Brain microvascular endothelial cell (primary cell): ENCODE measurements around the gene DOCK1.

ENCODE experiments used
- DNase-seq: peaks from one replicate; pipeline ENCODE4 v3.0.0-alpha.2; 2020
- H3K27ac ChIP-seq: fragments of 250-450 bp; sonication (Bioruptor Pico); 2 replicates; pipeline ENCODE4 v1.5.1; 2020; ENCODE audit warnings: mild to moderate bottlenecking, moderate library complexity
- H3K27me3 ChIP-seq: fragments of 250-450 bp; sonication (Bioruptor Pico); replicated peaks from 2 replicates; pipeline ENCODE4 v1.5.1; 2020; ENCODE audit warnings: mild to moderate bottlenecking
- H3K36me3 ChIP-seq: fragments of 250-450 bp; sonication (Bioruptor Pico); replicated peaks from 2 replicates; pipeline ENCODE4 v1.5.1; 2020; ENCODE audit warnings: mild to moderate bottlenecking
- H3K4me3 ChIP-seq: 2 replicates; pipeline ENCODE4 v1.5.1; 2011; ENCODE audit warnings: low read depth, mild to moderate bottlenecking, control low read depth, low read length, moderate library complexity
- CTCF ChIP-seq: IDR thresholded peaks from 2 replicates; pipeline ENCODE4 v1.5.1; 2011; ENCODE audit warnings: low read depth, mild to moderate bottlenecking, moderate library complexity, low read length, control low read depth, inconsistent platforms; ENCODE audit errors: missing control alignments
- in situ Hi-C: cut with HindIII; loops from 2 replicates; pipeline ENCODE4 v1.10.0; 2017; ENCODE audit warnings: low sequenced_read_pairs, low pct_ligation_motif_present

Gene DOCK1

GRCh38 chr10:127459918-127460317 lies 554.7 kb downstream of the DOCK1 start:
- TF ChIP-seq CTCF: no peak
- H3K27ac ChIP-seq: no peak overlapping the region
- in situ Hi-C loops: no loop called here
- H3K4me3 ChIP-seq: no peak overlapping the region
- H3K27me3 ChIP-seq: no peaks in the 10 kb centered on the region
- no peaks in the 10 kb centered on the region for H3K36me3 ChIP-seq
- DNase-seq: no peak

- no peak for TF ChIP-seq CTCF
- H3K27ac ChIP-seq: no peak overlapping the region
- no peaks in the 10 kb centered on the region for H3K36me3 ChIP-seq
- in situ Hi-C loops: no loop called here
- H3K4me3 ChIP-seq: no peak overlapping the region
- DNase-seq: no peak
- H3K27me3 ChIP-seq: no peaks in the 10 kb centered on the region
These were observed 557.5 kb downstream of the DOCK1 start for GRCh38 chr10:127462643-127463295.

- Histone ChIP-seq H3K27me3 (no peaks in the 10 kb centered on the region), H3K4me3 (no peak overlapping the region), H3K36me3 (no peaks in the 10 kb centered on the region), H3K27ac (no peak overlapping the region)
- no peak for TF ChIP-seq CTCF
- no peak for DNase-seq
- in situ Hi-C loops: no loop called here
These were observed 558.3 kb downstream of the DOCK1 start for GRCh38 chr10:127463548-127463947.

GRCh38 chr10:127464561-127464960 lies 559.3 kb downstream of the DOCK1 start:
- no peak for TF ChIP-seq CTCF

GRCh38 chr10:127467811-127468210 lies 562.6 kb downstream of the DOCK1 start:
- Histone ChIP-seq H3K36me3 (no peaks in the 10 kb centered on the region), H3K4me3 (no peak overlapping the region), H3K27me3 (no peaks in the 10 kb centered on the region), H3K27ac (no peak overlapping the region)
- no peak for TF ChIP-seq CTCF
- DNase-seq: no peak
- in situ Hi-C loops: no loop called here

More at GRCh38 chr10:127464561-127464960, 559.3 kb downstream of the DOCK1 start:
- DNase-seq: no peak
- Histone ChIP-seq H3K27ac (no peak overlapping the region), H3K27me3 (no peaks in the 10 kb centered on the region), H3K36me3 (no peaks in the 10 kb centered on the region), H3K4me3 (no peak overlapping the region)
- in situ Hi-C loops: no loop called here

GRCh38 chr10:127468632-127469031 lies 563.4 kb downstream of the DOCK1 start:
- no peak for TF ChIP-seq CTCF
- H3K36me3 ChIP-seq: no peaks in the 10 kb centered on the region
- no peaks in the 10 kb centered on the region for H3K27me3 ChIP-seq
- no peak for DNase-seq
- H3K4me3 ChIP-seq: no peak overlapping the region
- no peak overlapping the region for H3K27ac ChIP-seq
- in situ Hi-C loops: no loop called here
